GM18499 (cell line): ENCODE results near the gene AZIN2.
A peak's percentile ranks its signal among the peaks of the same experiment; 100 is the strongest.
"Not testable (repeated sequence)": the region's sequence is repeated elsewhere in the genome, so short reads cannot be mapped to it uniquely, and the experiment has no call there.

Experiments
- ATAC-seq: cut with Tn5 transposase; IDR thresholded peaks from one replicate; pipeline ENCODE4 v1.9.1; 2021; ENCODE audit warnings: moderate number of reproducible peaks; ENCODE audit not compliant: insufficient read depth, unreplicated experiment

Gene AZIN2

GRCh38 chr1:33092438-33092837 lies 11.5 kb downstream of the AZIN2 start:
- no peak for ATAC-seq

DNA sequence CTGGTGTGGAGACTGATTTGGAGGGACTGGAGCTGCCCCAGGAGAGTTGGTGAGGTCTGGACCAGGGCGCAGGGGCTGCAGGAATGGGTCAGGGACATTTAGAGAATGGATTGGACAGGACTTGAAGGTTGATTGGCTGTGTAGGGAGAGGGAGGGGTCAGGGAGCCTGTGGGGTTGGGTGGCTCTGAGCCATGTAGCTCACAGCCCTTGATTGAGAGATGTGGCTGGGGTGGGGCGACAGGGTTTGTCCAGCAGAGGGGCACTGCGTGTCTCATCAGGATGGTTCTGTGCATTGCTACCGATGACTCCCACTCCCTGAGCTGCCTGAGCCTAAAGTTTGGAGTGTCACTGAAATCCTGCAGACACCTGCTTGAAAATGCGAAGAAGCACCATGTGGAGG lies 12.1 kb downstream of the AZIN2 start:
- ATAC-seq = no peak

GRCh38 chr1:33094486-33094885 lies 13.5 kb downstream of the AZIN2 start:
- ATAC-seq = no peak

DNA sequence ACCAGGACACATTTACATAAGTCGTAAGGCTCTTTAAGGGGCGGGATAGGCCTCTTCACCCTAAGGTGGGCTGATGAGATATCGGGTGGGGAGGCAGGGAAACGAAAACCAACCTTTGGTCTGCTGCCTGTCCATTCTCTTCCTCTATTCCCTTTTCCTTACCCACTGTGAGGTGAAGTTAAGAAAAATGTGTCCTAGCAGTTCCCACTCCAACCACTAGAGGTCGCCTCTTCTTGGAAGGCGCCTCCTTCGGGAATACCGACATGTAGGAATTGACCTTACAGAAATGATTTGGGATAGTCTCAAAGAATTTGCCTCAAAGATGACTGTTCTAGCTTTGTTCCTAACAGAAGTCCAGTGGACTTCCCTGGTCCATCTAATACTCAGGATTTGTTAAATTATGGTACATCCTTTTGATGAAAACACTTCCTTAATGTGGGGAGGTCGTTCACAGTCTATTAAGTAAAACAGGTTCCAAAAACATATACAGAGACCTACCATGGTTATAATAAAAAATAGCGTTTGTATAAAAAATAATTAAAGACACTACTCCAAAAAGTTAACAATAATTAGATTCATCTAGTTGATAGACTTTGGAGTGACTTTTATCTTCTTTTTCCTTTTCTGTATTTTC lies 14.1 kb downstream of the AZIN2 start:
- ATAC-seq = no peak

DNA sequence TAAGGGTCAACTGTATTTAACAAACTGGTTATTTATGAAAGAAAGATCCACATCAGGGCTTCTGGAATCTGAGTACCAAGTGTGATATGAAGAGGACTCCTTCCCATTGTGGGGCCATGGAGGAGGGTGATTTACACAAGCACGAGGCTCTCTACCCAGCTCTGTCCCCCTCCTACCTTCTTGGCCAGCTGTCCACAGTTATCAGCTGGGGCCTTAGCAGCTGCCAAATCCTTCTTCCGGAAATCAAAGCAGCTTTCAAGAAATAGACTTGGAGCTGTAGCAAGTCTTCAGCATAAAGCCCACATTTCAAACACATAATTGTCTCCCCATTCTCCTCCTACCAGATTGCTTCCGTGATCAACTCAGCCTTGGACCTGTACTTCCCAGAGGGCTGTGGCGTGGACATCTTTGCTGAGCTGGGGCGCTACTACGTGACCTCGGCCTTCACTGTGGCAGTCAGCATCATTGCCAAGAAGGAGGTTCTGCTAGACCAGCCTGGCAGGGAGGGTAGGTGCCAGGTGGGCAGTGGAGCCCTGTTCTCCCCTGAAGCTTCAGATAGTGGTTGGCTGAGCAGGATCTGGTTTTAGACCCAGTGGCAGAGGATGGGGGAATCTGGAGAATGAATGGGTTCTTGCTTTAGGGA lies 15.5 kb downstream of the AZIN2 start:
- no peak for ATAC-seq

DNA sequence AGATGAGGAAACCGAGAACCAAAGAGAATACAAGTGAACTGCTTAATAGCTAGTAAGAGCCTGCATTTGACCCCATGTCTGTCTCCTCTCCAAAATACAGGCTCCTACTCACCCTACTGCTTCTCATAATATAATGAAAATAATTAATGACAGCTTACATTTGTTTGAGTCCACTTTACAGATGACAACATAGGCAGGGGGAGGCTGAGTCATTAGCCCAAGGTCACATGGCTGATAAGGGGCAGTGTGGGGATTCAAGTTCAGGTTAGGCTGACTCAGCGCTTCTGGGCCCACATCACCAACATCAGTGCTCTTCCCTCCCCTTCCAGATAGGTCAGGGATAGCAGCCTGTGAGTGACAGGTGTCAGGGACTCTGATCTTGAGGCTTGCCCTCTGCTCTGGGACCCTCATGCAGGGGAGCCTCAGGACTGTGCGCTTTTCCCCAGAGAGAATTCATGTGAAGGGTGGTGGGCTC lies 16.2 kb downstream of the AZIN2 start:
- no peak for ATAC-seq

- ATAC-seq = no peak
Measured at GRCh38 chr1:33097762-33098161, 16.8 kb downstream of the AZIN2 start.

DNA sequence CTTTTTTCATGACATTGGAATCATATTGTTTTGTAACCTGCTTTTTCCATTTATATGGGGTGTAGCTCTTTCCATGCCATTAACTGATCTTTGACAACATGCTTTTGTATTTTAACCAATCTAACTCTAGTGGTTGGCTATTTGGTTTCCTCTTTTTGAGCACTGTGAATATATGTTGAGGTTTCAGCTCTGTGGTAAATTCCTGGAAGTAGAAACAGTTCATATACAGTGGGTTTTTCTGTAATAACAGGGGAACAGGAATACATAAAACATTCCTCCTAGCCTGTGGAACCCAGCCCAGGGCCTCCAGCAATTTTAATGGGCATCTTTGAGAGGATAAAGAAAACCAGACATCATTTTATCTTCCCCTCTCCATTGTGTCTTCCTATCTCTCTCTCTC lies 17.4 kb downstream of the AZIN2 start:
- ATAC-seq = no peak

DNA sequence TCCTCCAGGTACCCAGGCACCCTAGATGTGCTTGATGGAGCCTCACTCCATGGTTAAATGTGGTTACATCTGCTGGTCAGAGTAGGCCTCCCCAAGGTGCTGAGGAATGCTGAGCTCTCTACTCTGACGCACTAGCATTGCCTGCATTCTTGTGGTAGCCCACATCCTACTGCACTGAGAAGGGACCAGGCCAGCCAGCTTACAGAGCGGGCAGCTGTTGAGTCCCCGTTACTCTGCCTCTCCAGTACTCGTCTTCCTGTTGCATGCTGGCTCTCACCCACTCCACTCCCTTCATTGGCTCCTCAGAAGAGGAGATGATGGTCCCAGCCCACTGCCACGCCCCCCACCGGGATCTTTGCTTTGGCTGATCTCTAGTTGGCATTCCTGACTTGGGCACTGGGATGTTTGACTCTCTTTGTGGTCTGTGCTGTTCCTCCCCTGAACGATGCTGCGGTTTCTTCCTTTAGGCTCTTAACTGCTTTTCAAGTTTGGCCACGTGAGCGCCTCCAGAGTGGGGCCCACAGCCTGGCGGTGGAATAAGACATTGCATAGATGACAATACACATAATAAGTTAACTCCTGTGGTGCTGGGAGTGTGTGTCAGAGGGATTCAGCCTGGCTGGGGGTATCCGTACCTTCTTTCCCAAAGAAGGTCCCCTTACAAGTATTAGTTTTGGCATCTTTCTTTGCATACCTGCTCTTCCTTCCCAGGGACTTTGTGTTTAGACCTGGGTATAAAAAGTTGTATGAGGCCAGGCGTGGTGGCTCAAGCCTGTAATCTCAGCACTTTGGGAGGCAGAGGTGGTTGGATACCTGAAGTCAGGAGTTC lies 18.6 kb downstream of the AZIN2 start:
- ATAC-seq = peak; percentile 57

GRCh38 chr1:33100119-33100415 lies 19.1 kb downstream of the AZIN2 start:
- ATAC-seq = not testable (repeated sequence)

GRCh38 chr1:33110477-33110876 lies 29.5 kb downstream of the AZIN2 start:
- ATAC-seq = no peak

GRCh38 chr1:33111965-33112364 lies 31.0 kb downstream of the AZIN2 start:
- ATAC-seq = no peak

- ATAC-seq = no peak
Measured at GRCh38 chr1:33117440-33118085, 36.6 kb downstream of the AZIN2 start.

GRCh38 chr1:33118274-33118673 lies 37.3 kb downstream of the AZIN2 start:
- no peak for ATAC-seq

GRCh38 chr1:33119050-33119449 lies 38.1 kb downstream of the AZIN2 start:
- ATAC-seq = no peak

DNA sequence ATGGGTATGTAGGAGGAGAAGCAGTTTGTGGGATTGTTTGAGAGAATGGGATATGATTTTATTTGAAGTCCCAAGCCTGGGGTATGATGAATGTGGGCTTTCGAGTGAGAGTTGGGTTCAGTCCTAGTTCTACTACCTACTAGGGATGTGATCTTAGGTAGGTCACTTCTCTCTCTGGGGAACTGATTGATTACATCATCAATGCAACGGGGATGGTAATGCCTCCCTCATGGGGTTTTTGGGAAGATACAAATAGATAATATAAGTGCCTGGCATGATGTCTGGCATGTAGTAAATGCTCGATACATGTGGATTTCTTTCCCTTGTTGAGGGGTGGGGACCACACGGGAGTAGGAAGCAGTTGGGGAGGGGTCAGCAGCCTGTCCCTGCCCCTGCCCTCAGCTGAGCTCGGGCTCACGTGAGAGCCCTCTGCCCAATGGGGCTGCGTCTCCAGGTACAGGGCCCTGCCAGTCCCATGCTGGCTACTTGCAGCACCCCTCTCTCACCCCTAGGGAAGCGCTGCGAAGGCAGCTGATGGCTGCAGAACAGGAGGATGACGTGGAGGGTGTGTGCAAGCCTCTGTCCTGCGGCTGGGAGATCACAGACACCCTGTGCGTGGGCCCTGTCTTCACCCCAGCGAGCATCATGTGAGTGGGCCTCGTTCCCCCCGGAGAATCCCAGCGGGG lies 38.7 kb downstream of the AZIN2 start:
- ATAC-seq = no peak

DNA sequence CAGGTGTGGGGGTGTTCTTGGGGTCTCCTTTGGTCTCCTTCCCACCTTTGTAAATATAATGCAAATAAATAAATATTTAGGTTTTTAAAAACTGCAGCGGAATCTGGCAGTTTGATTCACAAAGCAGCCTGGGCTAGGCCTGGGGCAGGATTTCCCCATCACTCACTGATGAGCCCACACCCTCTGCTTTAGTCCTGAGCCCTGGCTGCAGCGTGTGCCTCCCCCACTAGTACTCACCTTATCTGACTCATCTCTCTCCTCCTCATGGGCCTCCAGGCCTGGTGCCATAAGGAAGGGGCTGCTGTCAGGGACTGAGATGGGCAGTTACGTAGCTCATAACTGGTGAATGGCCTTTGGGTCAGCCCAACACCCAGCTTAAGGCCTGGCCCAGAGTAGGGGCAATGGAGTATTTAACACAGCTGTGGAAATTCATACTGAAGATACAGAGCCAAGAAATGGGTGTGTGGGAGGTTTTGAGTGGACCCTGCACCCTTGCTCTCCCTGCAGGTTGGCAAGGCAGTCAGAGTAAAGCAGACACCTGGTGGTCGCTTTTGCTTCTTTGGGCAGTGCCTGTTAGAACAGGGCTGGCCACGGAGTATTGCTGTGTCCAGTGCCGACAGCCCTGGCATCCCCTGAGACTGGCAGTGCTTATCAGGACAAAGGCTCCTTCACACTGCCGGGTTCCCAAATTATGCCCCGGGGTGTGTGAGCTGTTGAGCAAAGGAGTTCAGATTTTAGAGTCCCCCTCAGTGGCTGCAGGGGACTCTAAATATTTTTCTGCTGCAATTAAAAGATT lies 39.7 kb downstream of the AZIN2 start:
- no peak for ATAC-seq

- no peak for ATAC-seq
Measured at GRCh38 chr1:33121728-33122127, 40.8 kb downstream of the AZIN2 start.

DNA sequence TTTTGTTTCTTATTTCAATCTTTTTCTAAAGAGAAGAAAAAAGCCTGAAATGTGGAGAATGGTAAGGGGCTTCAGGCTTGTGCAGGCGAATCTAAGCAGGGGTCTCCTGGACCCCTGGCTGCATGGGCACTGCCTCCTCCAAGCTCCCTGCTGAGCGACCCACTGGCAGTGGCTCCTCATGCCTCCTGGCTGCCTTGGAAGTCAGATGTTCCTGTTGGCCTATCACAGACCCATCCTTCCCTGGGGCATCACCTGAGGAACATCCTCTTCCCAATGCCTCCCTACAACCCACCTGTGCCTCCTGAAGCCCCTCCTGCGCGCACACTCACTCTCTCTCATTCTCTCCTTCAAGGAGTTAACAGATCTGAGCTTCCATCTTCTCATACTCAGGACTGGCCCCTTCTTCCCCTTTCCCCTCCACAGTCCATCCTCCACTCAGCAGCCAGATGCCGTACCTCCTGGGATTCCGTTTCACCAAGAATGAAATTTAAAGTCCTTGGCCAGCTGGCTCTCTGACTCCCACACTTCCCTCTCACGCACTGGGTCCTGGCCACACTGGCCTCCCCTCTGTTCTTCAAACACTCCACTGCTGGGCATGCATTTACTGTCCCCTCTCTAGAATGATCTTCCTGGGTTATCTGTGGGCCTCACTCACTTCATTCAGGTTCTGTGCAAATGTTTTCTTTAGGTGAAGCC lies 41.7 kb downstream of the AZIN2 start:
- ATAC-seq = no peak
